Measurements from ENCODE around the gene GLB1L2.

The GLB1L2 gene

GRCh38 chr11:134417871-134418840, 86.4 kb downstream of the GLB1L2 start:
- no peak for FAIRE-seq

GRCh38 chr11:134423106-134423505, 91.3 kb downstream of the GLB1L2 start:
- no peak for FAIRE-seq

More at GRCh38 chr11:134417871-134418840, 86.4 kb downstream of the GLB1L2 start:
- peak; percentile 10 for DNase-seq (ENCODE audit: low spot score)

GRCh38 chr11:134425413-134425812, 93.6 kb downstream of the GLB1L2 start:
- FAIRE-seq, result no peak

More at GRCh38 chr11:134423106-134423505, 91.3 kb downstream of the GLB1L2 start:
- DNase-seq (ENCODE audit: low spot score), result no peak

More at GRCh38 chr11:134425413-134425812, 93.6 kb downstream of the GLB1L2 start:
- DNase-seq (ENCODE audit: low spot score), result no peak

Measured in urothelium cell line (cell line).